WI38 (cell line): ENCODE data around the gene GPN3.

Source experiments
- H3K4me3 ChIP-seq: 2 replicates; pipeline ENCODE4 v1.5.1; 2011; ENCODE audit warnings: low read depth, mild to moderate bottlenecking, control low read depth, low read length
- TF ChIP-seq, protein P1 (sequence below): IDR thresholded peaks from 2 replicates; pipeline ENCODE4 v1.5.1; 2012; ENCODE audit warnings: low read depth, mild to moderate bottlenecking, control low read depth, low read length

The GPN3 gene

DNA sequence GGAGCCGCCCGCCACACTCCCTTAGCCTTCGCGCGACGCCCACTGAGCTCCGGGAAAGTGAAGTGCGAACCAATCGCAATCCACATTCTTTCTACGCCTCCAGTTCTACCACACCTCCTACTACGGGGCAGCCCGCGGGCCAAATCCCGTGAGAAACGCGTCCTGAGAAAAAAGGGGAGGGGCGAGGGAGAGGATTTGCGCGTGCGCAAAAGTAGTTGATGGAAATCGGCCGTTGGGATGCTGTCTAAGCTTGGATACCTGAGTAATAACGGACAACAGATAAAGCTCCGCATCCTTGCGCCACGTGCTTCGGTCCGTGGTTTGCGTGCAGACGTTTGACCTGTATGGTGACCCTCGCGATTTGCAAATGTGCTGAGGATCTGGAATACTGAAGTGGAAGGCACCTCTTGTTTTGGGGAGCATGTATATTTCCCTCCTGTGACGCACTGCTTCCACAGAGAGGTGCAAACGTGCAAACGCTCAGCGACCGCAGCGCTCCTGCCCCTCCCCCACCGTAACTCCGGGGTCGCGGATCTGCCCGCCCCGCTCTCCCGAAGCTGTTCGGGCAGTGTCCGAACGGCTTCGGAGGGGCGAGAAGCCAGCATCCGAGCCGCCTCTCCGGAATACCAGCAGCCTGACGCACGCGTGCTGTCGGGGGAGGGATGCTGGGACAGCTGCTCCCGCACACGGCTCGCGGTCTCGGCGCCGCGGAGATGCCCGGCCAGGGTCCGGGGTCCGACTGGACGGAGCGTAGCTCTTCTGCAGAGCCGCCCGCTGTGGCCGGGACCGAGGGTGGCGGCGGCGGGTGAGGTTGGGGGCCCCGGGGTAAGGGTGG lies at the start of gene GPN3, which contains the start of gene FAM216A:
Gene GPN3 (minus strand): TSS at position 44 of the 835 bp plus-strand sequence. CDS start 54 bp downstream, outside the sequence.
Gene FAM216A (plus strand): TSS at position 632 of the 835 bp plus-strand sequence. CDS start 31 bp downstream, at position 663.
- TF ChIP-seq, protein P1, sequence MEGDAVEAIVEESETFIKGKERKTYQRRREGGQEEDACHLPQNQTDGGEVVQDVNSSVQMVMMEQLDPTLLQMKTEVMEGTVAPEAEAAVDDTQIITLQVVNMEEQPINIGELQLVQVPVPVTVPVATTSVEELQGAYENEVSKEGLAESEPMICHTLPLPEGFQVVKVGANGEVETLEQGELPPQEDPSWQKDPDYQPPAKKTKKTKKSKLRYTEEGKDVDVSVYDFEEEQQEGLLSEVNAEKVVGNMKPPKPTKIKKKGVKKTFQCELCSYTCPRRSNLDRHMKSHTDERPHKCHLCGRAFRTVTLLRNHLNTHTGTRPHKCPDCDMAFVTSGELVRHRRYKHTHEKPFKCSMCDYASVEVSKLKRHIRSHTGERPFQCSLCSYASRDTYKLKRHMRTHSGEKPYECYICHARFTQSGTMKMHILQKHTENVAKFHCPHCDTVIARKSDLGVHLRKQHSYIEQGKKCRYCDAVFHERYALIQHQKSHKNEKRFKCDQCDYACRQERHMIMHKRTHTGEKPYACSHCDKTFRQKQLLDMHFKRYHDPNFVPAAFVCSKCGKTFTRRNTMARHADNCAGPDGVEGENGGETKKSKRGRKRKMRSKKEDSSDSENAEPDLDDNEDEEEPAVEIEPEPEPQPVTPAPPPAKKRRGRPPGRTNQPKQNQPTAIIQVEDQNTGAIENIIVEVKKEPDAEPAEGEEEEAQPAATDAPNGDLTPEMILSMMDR, result no peak
- H3K4me3 ChIP-seq, result peak within 1 kb of the TSS; percentile 68

DNA sequence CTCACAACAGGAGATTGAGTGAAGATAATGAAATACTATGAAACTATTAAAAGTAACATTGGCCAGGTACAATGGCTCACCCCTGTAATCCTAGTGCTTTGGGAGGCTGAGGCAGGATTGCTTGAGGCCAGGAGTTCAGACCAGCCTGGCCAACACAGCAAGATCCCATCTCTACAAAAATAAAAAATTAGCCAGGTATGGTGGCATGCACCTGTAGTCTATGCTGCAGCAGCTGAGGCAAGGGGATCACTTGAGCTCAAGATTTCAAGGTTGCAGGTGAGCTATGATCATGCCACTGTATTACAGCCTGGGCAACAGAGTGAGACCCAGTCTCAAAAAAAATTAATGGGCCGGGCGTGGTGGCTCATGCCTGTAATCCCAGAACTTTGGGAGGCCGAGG lies 48.9 kb upstream of the GPN3 start:
- H3K4me3 ChIP-seq, result no peak overlapping the region
- TF ChIP-seq, protein P1, result no peak

DNA sequence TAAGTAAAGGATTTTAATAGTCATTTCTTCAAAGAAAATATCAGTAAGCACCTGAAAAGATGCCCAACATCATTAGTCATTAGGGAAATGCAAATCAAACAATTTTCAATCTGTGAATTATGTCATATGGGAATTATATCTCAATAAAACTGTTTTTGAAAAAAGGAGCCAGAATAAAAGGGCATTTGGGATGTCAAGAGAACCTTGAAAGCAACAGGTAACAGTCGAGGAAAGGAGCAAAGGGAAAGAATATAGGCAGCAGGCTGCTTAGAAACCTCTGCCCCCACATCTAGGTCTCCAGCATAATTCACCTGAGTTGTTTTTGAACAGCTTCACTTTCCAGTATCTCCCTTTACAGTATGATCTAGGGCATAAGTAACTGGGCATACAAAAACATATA lies 46.3 kb upstream of the GPN3 start:
- H3K4me3 ChIP-seq, result no peak overlapping the region
- TF ChIP-seq, protein P1, result no peak

DNA sequence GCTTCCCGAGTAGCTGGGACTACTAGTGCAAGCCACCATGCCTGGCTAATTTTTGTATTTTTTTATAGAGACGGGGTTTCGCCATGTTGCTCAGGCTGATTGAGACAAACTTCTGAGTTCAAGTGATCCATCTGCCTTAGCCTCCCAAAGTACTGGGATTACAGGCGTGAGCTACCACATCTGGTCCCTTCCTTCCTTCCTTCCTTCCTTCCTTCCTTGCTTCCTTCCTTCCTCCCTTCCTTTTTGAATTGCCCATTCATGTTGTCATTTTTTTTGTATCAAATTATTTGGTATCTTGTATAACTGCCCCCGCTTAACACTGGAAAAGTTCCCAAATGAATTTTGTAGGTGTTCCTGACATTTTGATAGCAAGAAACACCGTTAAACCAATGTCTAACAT lies 45.8 kb upstream of the GPN3 start:
- H3K4me3 ChIP-seq, result no peak overlapping the region
- TF ChIP-seq, protein P1, result no peak

DNA sequence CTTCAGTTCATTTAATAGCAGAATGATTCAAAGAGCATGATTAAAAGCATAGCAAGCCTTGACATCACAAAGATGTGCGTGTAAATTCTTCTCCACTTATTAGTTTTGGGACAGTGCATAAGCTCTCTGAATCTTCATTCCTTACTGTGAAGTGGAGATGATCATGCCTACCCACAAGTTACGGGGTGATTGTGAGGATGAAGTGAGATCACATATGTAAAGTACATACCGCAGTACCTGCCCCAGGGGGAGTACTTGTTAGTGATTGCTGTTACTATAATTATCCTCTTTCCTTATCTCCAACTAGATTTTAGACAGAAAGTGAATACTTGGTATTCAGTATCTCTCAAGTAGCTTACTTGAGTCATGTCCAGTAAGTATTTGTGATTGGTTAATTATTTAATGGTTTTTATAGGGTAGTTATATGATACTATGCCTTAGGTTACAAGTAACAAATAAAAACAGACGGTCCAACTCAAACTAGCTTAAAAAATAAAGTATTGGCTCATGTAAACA lies 40.1 kb upstream of the GPN3 start:
- TF ChIP-seq, protein P1, result no peak
- no peak overlapping the region for H3K4me3 ChIP-seq

DNA sequence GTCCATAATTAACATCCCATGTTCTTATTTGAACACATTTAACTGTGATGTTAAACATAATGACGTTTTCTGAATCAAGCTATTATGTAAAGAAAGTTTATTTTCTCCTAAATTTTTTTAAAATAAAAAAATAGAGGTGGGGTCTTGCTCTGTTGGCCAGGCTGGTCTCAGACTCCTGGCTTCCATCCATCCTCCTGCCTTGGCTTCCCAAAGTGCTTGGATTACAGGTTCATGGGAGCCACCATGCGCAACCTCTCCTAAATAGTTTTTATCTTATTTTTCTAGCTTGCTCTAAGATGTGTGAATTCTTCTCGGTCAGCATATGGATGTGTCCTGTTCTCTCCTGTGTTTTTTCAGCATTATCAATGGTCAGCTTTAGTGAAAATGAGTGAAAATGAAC lies 37.3 kb upstream of the GPN3 start:
- no peak overlapping the region for H3K4me3 ChIP-seq
- TF ChIP-seq, protein P1, result no peak

DNA sequence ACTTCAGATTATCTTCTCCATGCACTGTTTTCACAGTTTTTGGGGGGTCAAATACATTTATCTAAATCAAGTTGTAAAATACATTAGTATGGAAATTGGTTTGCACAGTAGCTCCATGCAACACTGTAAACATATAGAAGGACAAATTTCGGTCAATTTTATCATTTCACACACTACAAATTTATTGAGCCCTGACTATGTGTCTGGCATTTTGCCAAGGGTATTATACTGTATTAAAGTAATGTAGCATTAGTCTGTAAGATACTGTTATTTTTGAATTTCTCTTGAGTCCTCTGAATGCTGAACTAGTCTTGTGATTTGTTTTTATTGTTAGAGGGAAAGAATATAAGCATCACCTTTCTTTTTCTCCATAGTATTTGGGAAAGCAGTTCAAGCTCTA lies 35.4 kb upstream of the GPN3 start:
- TF ChIP-seq, protein P1, result no peak

More for the DNA sequence above, 35.4 kb upstream of the GPN3 start:
- no peak overlapping the region for H3K4me3 ChIP-seq
